WTC11 (cell line): Measurements from ENCODE around the gene PLXNA2. TPM values are rescaled to one million over a fixed set of nuclear protein-coding genes. Genes with fewer than 3 reads are reported as not detected.

Experiments
- ATAC-seq: fragments of 200-7000 bp; cut with Tn5 transposase; 2 replicates; pipeline ENCODE4 v1.10.0; 2021; ENCODE audit warnings: mild to moderate bottlenecking, moderate library complexity
- CTCF ChIA-PET: fragments of 300-600 bp; sonication (Branson Sonifier 250); formaldehyde crosslinking; loops from one replicate; lab custom pipeline; 2021; ENCODE audit warnings: antibody characterized with exemption; lab: Charles Lee
- POLR2A ChIA-PET: fragments of 350-600 bp; sonication (Branson Sonifier 250); formaldehyde crosslinking; loops from one replicate; lab custom pipeline; 2021; ENCODE audit warnings: antibody characterized with exemption; lab: Charles Lee
- DNase-seq: peaks from one replicate; pipeline ENCODE4 v3.0.0; 2021; ENCODE audit warnings: low spot score
- H3K27ac Mint-ChIP-seq: 2 replicates; pipeline ENCODE4 v1.8.0; 2021; ENCODE audit warnings: mixed read lengths
- H3K27me3 Mint-ChIP-seq: 2 replicates; pipeline ENCODE4 v1.8.0; 2021; ENCODE audit warnings: low read depth, mild to moderate bottlenecking, moderate library complexity, mixed read lengths
- H3K36me3 Mint-ChIP-seq: 2 replicates; pipeline ENCODE4 v1.8.0; 2021; ENCODE audit warnings: mixed read lengths
- H3K4me1 Mint-ChIP-seq: 2 replicates; pipeline ENCODE4 v1.8.0; 2022; ENCODE audit warnings: mixed read lengths
- H3K4me3 Mint-ChIP-seq: 2 replicates; pipeline ENCODE4 v1.8.0; 2021; ENCODE audit warnings: mild to moderate bottlenecking, moderate library complexity, mixed read lengths
- H3K9me3 Mint-ChIP-seq: 2 replicates; pipeline ENCODE4 v1.8.0; 2021; ENCODE audit warnings: mixed read lengths
- ARID4B ChIP-seq: sonication (generic); formaldehyde crosslinking; IDR thresholded peaks from 2 replicates; pipeline ENCODE4 v1.8.0; 2023; ENCODE audit warnings: missing genetic modification reagents, mild to moderate bottlenecking, borderline replicate concordance
- CBFB ChIP-seq: sonication (generic); formaldehyde crosslinking; IDR thresholded peaks from 2 replicates; pipeline ENCODE4 v1.8.1; 2022; ENCODE audit warnings: mild to moderate bottlenecking, low read depth, missing genetic modification reagents
- CDX4 ChIP-seq: fragments of 250-450 bp; sonication (Bioruptor Pico); IDR thresholded peaks from 2 replicates; pipeline ENCODE4 v1.9.0; 2021; ENCODE audit warnings: moderate library complexity, mild to moderate bottlenecking, inconsistent platforms, borderline replicate concordance
- E2F4 ChIP-seq: sonication (generic); formaldehyde crosslinking; IDR thresholded peaks from 2 replicates; pipeline ENCODE4 v1.8.1; 2022; ENCODE audit warnings: low read depth, mild to moderate bottlenecking, moderate library complexity, missing genetic modification reagents, borderline replicate concordance
- E2F5 ChIP-seq: sonication (generic); formaldehyde crosslinking; IDR thresholded peaks from 2 replicates; pipeline ENCODE4 v1.8.1; 2022; ENCODE audit warnings: mild to moderate bottlenecking, moderate library complexity, missing genetic modification reagents
- ELF4 ChIP-seq: sonication (generic); formaldehyde crosslinking; IDR thresholded peaks from 2 replicates; pipeline ENCODE4 v1.8.1; 2022; ENCODE audit warnings: low read depth, mild to moderate bottlenecking, moderate library complexity, missing genetic modification reagents
- IRF2 ChIP-seq: sonication (generic); formaldehyde crosslinking; IDR thresholded peaks from 2 replicates; pipeline ENCODE4 v1.8.0; 2022; ENCODE audit warnings: low read depth, missing genetic modification reagents, borderline replicate concordance
- KAT7 ChIP-seq: sonication (generic); formaldehyde crosslinking; IDR thresholded peaks from 2 replicates; pipeline ENCODE4 v1.8.1; 2023; ENCODE audit warnings: missing genetic modification reagents, mild to moderate bottlenecking, borderline replicate concordance
- MLX ChIP-seq: sonication (generic); formaldehyde crosslinking; IDR thresholded peaks from 2 replicates; pipeline ENCODE4 v1.8.1; 2023; ENCODE audit warnings: mild to moderate bottlenecking, missing genetic modification reagents, moderate library complexity
- SMAD4 ChIP-seq: sonication (generic); formaldehyde crosslinking; IDR thresholded peaks from 2 replicates; pipeline ENCODE4 v1.8.0; 2022; ENCODE audit warnings: mild to moderate bottlenecking, missing genetic modification reagents
- SP1 ChIP-seq: sonication (generic); formaldehyde crosslinking; conservative IDR thresholded peaks from 2 replicates; pipeline ENCODE4 v1.8.1; 2022; ENCODE audit warnings: missing genetic modification reagents
- TCF7 ChIP-seq: sonication (generic); formaldehyde crosslinking; IDR thresholded peaks from 2 replicates; pipeline ENCODE4 v1.8.0; 2022; ENCODE audit warnings: mild to moderate bottlenecking, low read depth, missing genetic modification reagents, moderate library complexity
- ZMAT4 ChIP-seq: fragments of 250-450 bp; sonication (Bioruptor Pico); IDR thresholded peaks from 2 replicates; pipeline ENCODE4 v1.9.0; 2021; ENCODE audit warnings: mild to moderate bottlenecking
- ZNF396 ChIP-seq: fragments of 250-450 bp; sonication (Bioruptor Pico); IDR thresholded peaks from 2 replicates; pipeline ENCODE4 v1.8.0; 2021; ENCODE audit warnings: mild to moderate bottlenecking, moderate library complexity, borderline replicate concordance
- ZNF512 ChIP-seq: sonication (generic); formaldehyde crosslinking; IDR thresholded peaks from 2 replicates; pipeline ENCODE4 v1.8.1; 2022; ENCODE audit warnings: missing genetic modification reagents, borderline replicate concordance
- total RNA-seq: library from RNA; stranded (reverse); gene quantifications from 3 replicates; pipeline ENCODE4 v1.2.3, GENCODE V29; 2021

PLXNA2 gene
- total RNA-seq, 1 experiment from 2014 or later, result 4.2 TPM

- Mint-ChIP-seq H3K4me3 (no peak overlapping the region), H3K9me3 (no peaks in the 10 kb centered on the region; the same call in 1 of the 2 replicates), H3K36me3 (peaks cover 3% of the 10 kb centered on the region; the same call in 1 of the 2 replicates), H3K4me1 (no peaks in the 10 kb centered on the region)
- POLR2A ChIA-PET, result no interaction called here
- no peak for DNase-seq
- TF ChIP-seq IRF2 (CRISPR knock-in tag) (no peak), CDX4 (CRISPR knock-in tag) (no peak), ELF4 (CRISPR knock-in tag) (no peak), SP1 (CRISPR knock-in tag) (no peak), CBFB (CRISPR knock-in tag) (no peak), ZNF512 (CRISPR knock-in tag) (no peak), E2F4 (no peak), ZMAT4 (CRISPR knock-in tag) (no peak), MLX (CRISPR knock-in tag) (no peak), KAT7 (CRISPR knock-in tag) (no peak), SMAD4 (no peak), E2F5 (CRISPR knock-in tag) (no peak), ARID4B (CRISPR knock-in tag) (no peak), TCF7 (no peak), ZNF396 (CRISPR knock-in tag) (no peak)
- TF ChIP-seq, all 79 proteins: peak for 0
- no peak for ATAC-seq
- Mint-ChIP-seq H3K27ac (no peak overlapping the region), H3K27me3 (no peaks in the 10 kb centered on the region)
- CTCF ChIA-PET, result interaction anchor here (0.5 to 1.3 kb wide), 3 partner anchors 72 to 175 kb away, joined by 3 to 5 read pairs (median 3); no protein-coding TSS in a partner anchor
Measured at GRCh38 chr1:208069908-208070307, 174.3 kb downstream of the PLXNA2 start.
